Hindlimb muscle (tissue), 1 donor: Measurements from ENCODE around the gene MTCL3.
"Not testable (repeated sequence)": the region's sequence is repeated elsewhere in the genome, so short reads cannot be mapped to it uniquely, and the experiment has no call there.

Experiments
- DNase-seq: peaks from one replicate; pipeline ENCODE4 v3.0.0-alpha.2; 2013

The MTCL3 gene

GRCh38 chr6:127464881-127465459 is 54.2 kb downstream of the MTCL3 start:
- DNase-seq: peak; percentile 69

DNA sequence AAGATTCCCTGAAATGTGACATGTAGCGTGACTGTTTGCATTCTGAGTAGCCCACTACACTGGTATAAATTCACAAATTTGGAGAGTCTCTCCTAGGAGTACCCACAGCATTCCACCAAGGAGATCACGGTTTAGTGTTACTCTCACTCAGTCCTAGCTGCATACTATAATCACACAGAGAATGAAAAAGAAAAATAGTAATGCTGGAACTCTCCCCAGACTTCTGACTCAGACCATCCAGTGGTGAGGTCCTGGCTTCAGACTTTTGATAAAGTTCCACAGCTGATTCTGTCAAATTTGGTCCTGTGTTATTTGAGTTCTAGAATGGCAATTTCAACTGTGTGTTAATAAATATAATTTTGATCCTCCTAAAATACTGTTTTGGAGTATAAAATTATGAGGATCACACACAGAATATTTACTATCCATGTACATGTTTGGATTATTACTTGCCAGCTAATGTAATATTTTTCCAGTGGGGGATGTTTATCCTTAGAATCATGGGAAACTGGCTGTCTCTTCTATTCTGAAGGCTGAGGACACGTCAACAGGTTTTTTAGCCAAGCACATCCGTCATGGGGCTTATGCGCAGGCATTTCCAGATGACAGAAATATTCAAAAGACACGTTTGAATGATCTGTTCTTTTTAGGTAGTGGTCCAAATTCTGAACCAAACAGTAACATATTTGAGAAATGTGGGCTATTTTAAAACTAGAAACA is 54.8 kb downstream of the MTCL3 start:
- DNase-seq: peak; percentile 73

GRCh38 chr6:127463056-127463455 is 56.1 kb downstream of the MTCL3 start:
- no peak for DNase-seq

- DNase-seq: no peak
Observed at GRCh38 chr6:127462376-127462775, 56.8 kb downstream of the MTCL3 start.

GRCh38 chr6:127460465-127460864 is 58.7 kb downstream of the MTCL3 start:
- DNase-seq: no peak

GRCh38 chr6:127459231-127459641 is 59.9 kb downstream of the MTCL3 start, which contains the start of gene KIAA0408:
Gene KIAA0408 (minus strand): TSS chr6:127459389. CDS start chr6:127453981, 5,408 bp downstream.
- peak; percentile 88 for DNase-seq

DNA sequence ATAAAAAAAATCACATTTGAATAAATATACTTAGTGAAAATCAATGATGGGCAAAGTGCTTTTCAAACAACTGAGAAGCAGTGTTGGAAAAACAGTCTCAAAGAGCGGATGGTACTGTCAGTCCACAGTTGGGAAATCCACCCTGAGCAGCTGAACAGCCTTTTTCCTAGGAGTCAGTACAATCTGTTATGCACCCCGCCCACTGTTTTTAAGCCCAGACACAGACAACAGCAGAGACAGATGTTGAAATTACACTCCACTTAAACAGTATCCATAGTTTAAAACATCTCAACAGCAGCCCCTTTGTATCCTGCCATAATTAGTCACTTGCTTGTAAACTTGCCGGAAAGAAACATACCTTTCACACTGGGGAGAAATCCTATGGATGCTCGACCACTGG is 60.3 kb downstream of the MTCL3 start:
- peak; percentile 75 for DNase-seq

- no peak for DNase-seq
Observed at GRCh38 chr6:127458222-127458621, 60.9 kb downstream of the MTCL3 start.

DNA sequence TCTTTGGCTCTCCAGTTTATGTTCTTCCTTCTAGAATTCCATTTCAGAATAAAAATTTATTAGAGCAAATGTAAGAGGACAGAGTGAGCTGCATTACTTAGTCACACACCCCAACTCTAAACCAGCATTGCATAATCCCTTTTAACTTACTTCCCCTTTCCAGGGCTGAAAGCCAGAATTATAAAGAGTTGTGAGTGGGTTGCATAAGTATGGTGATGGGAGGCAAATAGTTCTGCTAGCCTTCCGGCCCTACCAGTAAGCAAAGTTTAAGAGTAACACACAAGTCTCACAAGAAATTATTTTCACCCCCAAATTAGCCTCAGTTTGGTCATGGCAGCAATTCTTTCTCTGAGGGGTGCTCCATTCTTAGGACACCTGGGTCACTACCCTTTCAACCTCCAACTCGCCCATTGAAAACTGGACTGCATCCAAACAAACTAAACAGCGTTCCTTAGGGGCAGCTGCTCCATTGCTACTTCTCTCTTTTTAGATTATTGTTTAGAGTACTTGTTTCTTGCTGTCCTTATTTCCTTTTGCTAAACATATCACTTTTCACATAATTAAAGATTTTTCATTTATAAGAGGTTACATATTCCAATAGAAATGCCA is 61.6 kb downstream of the MTCL3 start:
- DNase-seq: no peak

DNA sequence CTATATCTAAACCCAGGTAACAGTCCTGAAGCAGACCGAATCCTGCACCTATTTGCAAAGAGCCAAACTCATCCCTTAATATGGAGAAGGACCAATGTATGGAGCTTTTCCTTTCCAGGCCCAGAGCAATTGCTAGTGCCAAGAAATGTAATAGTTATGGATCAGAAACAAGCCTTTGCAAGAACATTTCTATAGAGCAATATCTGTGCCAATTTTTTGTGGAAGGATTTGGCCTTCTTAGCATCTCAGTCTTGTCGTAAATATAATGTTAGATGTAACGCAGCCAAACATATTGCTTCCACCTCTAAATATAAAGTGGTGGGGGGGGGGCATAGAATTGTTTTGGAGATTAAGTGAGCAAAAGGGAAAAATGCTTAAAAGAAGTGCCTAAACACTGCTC is 62.7 kb downstream of the MTCL3 start:
- DNase-seq: peak; percentile 76

GRCh38 chr6:127453845-127454619 is 65.1 kb downstream of the MTCL3 start:
- DNase-seq: no peak

- no peak for DNase-seq
Observed at GRCh38 chr6:127452803-127453202, 66.3 kb downstream of the MTCL3 start.

DNA sequence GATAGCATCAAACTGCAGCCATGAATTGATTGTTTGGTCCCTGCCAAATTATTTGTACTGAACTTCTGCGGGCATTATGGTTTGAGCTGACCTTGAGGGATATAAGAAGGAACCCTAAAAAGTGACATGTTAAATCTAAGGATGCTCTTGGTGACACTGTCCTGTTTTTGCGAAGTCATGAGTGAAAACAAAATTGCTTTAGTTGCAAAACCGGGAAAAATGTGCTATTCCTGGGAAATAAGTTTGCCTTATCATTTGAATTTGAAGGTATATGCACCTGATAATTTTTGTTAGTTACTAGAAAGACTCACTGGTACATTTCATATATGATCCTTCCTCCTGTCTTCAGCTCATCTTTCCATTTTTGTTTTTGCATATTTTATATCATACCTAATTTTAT is 67.7 kb downstream of the MTCL3 start:
- no peak for DNase-seq

DNA sequence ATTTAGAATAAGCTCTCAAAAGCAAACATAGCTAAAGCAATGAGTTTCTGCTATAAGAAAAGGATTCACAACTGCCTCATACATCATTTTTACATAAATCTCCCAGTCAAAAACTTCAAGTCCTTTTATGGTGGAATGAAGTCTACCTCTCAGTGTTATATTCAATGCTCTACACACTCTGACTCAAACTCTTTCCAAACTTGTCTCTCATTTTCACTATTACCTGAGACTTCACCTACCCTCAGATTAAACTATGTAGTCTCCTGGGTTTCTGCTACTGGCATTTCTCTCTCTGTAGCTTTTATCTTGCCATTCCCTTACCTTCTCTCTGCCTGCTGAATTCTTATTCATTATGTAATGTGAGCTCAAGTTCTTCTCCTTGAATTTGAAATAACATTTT is 71.4 kb downstream of the MTCL3 start:
- DNase-seq: no peak

DNA sequence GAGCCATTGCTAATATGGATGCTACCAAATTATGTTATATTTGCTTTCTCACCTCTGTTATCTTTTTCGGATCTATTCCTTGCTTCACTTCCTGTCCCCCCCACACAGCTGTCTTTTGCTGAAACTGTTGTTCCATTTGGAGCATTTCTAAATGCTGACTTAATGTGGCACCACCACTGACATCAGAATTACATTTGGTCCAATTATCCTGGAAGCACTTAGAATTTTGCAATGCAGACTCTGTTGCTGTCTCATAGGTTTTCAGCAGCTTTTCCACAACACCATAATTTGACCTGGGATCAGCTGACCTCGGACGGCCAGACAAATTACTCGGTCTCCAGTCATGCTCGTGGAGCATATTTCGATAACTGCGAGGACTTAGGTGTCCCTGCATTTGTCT is 72.8 kb downstream of the MTCL3 start:
- no peak for DNase-seq

DNA sequence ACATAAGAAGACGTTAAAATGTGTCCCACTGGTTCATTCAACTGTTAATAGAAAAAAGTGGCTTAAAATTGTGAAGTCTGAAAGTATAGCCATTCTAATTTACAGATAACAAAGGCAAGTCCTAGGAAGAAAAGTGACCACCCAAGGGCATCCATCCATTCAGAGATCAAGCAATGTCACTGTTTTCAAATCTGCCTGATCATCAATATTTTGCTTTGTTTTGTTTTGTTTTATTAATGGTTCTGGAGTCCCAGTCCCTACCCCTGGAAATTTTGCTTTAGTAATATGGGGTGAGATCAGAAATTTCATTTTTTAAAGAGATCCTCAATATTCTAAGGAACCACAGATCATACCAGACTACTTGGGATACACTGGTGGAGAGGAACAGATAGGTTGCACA is 77.3 kb downstream of the MTCL3 start:
- no peak for DNase-seq

DNA sequence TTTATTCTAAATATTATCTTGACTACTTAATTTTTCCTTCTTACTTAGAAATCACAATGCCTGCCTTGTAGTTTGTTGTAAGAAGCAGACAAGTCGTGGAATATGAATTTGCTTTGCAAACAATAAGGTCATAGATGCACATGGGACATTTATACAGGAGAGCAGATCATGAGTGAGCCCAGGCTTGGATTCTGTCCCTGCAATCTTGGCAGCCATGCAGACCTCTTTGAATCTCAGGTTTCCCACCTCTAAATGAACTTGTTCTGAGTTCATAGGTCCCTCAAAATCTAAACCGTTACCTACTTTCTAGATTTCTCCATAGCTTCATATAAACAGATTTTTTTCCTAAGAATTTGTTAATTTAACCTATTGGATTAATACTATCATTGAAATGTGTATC is 79.4 kb downstream of the MTCL3 start:
- no peak for DNase-seq

- no peak for DNase-seq
Observed at GRCh38 chr6:127436578-127437110, 82.5 kb downstream of the MTCL3 start.

GRCh38 chr6:127435626-127436220 is 83.4 kb downstream of the MTCL3 start:
- no peak for DNase-seq

DNA sequence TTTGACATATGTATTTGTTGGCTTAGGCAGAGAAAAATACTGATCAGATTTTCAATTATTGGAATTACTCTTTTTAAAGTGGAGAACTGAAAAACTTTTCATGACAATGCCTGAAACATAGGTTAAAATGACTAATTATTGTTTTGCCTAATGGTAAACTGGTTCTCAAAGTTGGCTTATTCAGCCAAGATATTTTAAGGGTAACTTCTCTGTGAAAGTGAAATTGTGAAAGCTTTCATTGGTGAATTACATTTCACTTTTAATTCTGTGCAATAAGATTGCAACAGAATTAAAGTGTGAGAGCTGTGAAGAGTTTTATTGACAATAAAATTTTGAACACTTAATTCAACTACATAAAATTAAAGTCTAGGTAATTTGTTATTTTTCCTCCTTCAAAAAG is 84.5 kb downstream of the MTCL3 start:
- DNase-seq: no peak

DNA sequence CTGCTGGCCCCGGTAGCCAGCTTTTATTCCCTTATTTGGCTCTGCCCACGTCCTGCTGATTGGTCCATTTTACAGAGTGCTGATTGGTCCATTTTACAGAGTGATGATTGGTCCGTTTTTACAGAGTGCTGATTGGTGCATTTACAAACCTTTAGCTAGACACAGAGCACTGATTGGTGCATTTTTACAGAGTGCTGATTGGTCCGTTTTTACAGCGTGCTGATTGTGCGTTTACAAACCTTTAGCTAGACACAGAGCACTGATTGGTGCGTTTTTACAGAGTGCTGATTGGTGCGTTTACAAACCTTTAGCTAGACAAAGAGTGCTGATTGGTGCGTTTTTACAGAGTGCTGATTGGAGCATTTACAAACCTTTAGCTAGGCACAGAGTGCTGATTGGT is 90.6 kb downstream of the MTCL3 start:
- DNase-seq: not testable (repeated sequence)

DNA sequence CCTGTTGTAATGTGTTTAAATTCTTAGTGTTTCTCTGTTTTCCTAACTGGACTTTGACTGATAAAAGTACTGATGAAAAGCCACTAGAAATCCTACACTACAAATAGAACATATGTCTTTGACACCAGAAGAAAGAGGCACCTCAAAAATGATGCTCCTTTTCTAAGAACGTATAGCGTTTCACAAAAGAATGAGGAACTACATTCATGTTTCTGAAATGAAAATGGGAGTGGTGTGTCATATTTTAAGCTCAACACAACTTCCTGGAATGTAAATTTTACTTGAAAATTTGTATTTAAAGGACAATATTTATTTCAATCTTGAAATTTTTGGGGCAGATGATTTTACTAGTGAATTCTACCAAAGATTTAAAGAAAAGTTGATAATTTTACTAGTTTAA is 95.2 kb downstream of the MTCL3 start:
- no peak for DNase-seq
